HL-60 (cell line): ENCODE data around the gene DCAKD.

Experiments used
- DNase-seq, 2 experiments: peaks; one replicate each; pipeline ENCODE4 v3.0.0-alpha.2; 2010 to 2020; ENCODE audit warnings: low read depth in 1 of 2, low spot score in 1 of 2
- H3K27ac ChIP-seq: fragments of 250-450 bp; sonication (Bioruptor Pico); replicated peaks from 2 replicates; pipeline ENCODE4 v1.5.1; 2020; ENCODE audit warnings: mild to moderate bottlenecking, moderate library complexity
- H3K27me3 ChIP-seq: fragments of 250-450 bp; sonication (Bioruptor Pico); 2 replicates; pipeline ENCODE4 v1.5.1; 2021; ENCODE audit warnings: mild to moderate bottlenecking, moderate library complexity; ENCODE audit not compliant: insufficient read depth, poor library complexity, severe bottlenecking
- H3K4me3 ChIP-seq: replicated peaks from 2 replicates; pipeline ENCODE4 v1.5.1; 2011; ENCODE audit warnings: mild to moderate bottlenecking, control low read depth, low read length; ENCODE audit not compliant: insufficient read depth
- CTCF ChIP-seq: IDR thresholded peaks from one replicate; pipeline ENCODE4 v1.5.1; 2011; ENCODE audit warnings: low read length, control low read depth, inconsistent platforms; ENCODE audit not compliant: insufficient read depth
- GABPA ChIP-seq: IDR thresholded peaks from 2 replicates; pipeline ENCODE4 v1.6.1; 2012; ENCODE audit warnings: low read depth
- POLR2AphosphoS5 ChIP-seq: IDR thresholded peaks from 2 replicates; pipeline ENCODE4 v1.6.1; 2012; ENCODE audit warnings: low read depth
- REST ChIP-seq: IDR thresholded peaks from 2 replicates; pipeline ENCODE4 v1.6.1; 2012; ENCODE audit warnings: low read depth; ENCODE audit not compliant: insufficient replicate concordance
- SPI1 ChIP-seq: IDR thresholded peaks from 2 replicates; pipeline ENCODE4 v1.6.1; 2012; ENCODE audit warnings: low read depth, mild to moderate bottlenecking, borderline replicate concordance

DCAKD gene

GRCh38 chr17:45087504-45087975, 36.1 kb upstream of the DCAKD start:
- H3K27me3 ChIP-seq: no peaks in the 10 kb centered on the region
- TF ChIP-seq GABPA: no peak
- TF ChIP-seq SPI1: no peak; the same call in 1 of the 2 replicates
- no peak for TF ChIP-seq POLR2AphosphoS5
- no peak for TF ChIP-seq CTCF
- no peak for TF ChIP-seq REST
- H3K4me3 ChIP-seq: no peak overlapping the region
- no peak overlapping the region for H3K27ac ChIP-seq
- DNase-seq: no peak

- no peak for DNase-seq
- H3K27ac ChIP-seq: no peak overlapping the region
- no peak overlapping the region for H3K4me3 ChIP-seq
- TF ChIP-seq SPI1: no peak
- no peak for TF ChIP-seq REST
- no peak for TF ChIP-seq CTCF
- no peak for TF ChIP-seq POLR2AphosphoS5
- no peak for TF ChIP-seq GABPA
- no peaks in the 10 kb centered on the region for H3K27me3 ChIP-seq
Measured at GRCh38 chr17:45086865-45087503, 35.6 kb upstream of the DCAKD start.

- no peak overlapping the region for H3K27ac ChIP-seq
- TF ChIP-seq SPI1: no peak
- no peak for TF ChIP-seq GABPA
- no peak for TF ChIP-seq POLR2AphosphoS5
- no peak for TF ChIP-seq CTCF
- no peak for TF ChIP-seq REST
- no peak overlapping the region for H3K4me3 ChIP-seq
- DNase-seq: no peak
- H3K27me3 ChIP-seq: no peaks in the 10 kb centered on the region
Measured at GRCh38 chr17:45086391-45086790, 35.0 kb upstream of the DCAKD start.
